Activated CD4-positive, alpha-beta T cell treated with anti-CD3 and anti-CD28 coated beads, Interleukin-2, amount 10 ng/mL, durations not matched to agents 7 days and 5 days (primary cell): ENCODE results near the gene RERE. TPM values are rescaled to one million over a fixed set of nuclear protein-coding genes. Genes with fewer than 3 reads are reported as not detected.

Source experiments
- CTCF ChIA-PET: fragments of 350-600 bp; sonication (Branson Sonifier 250); formaldehyde crosslinking; loops from one replicate; lab custom pipeline; 2021; ENCODE audit warnings: antibody characterized with exemption; lab: Charles Lee
- POLR2A ChIA-PET: fragments of 350-600 bp; sonication (Branson Sonifier 250); formaldehyde crosslinking; loops from one replicate; lab custom pipeline; 2021; ENCODE audit warnings: antibody characterized with exemption; lab: Charles Lee
- DNase-seq: peaks from one replicate; pipeline ENCODE4 v3.0.0-alpha.2; 2020
- H3K27ac Mint-ChIP-seq: one replicate; pipeline ENCODE4 v1.8.0; 2021; ENCODE audit warnings: mild to moderate bottlenecking, moderate library complexity, mixed read lengths
- H3K27me3 Mint-ChIP-seq: one replicate; pipeline ENCODE4 v1.8.0; 2021; ENCODE audit warnings: mixed read lengths
- H3K36me3 Mint-ChIP-seq: one replicate; pipeline ENCODE4 v1.8.0; 2021; ENCODE audit warnings: low read depth, mixed read lengths
- H3K4me1 Mint-ChIP-seq: one replicate; pipeline ENCODE4 v1.8.0; 2021; ENCODE audit warnings: mixed read lengths
- H3K4me3 Mint-ChIP-seq: one replicate; pipeline ENCODE4 v1.8.0; 2021; ENCODE audit warnings: mild to moderate bottlenecking, moderate library complexity, mixed read lengths
- H3K9me3 Mint-ChIP-seq: one replicate; pipeline ENCODE4 v1.8.0; 2021; ENCODE audit warnings: mixed read lengths
- total RNA-seq, 2 experiments: library from RNA; stranded (reverse); gene quantifications; one replicate each; pipeline ENCODE4 v1.2.3, GENCODE V29; 2021

Gene RERE
- total RNA-seq, 2 experiments from 2014 or later, result 68.5 to 68.7 TPM

GRCh38 chr1:8676813-8677212, 140.6 kb downstream of the RERE start:
- ChIA-PET CTCF (interaction anchor here (1.2 kb wide), 1 partner anchor 25 kb away, joined by 3 read pairs; no protein-coding TSS in a partner anchor), POLR2A (no interaction called here)
- H3K27ac Mint-ChIP-seq, result no peak overlapping the region

GRCh38 chr1:8676072-8676471, 141.4 kb downstream of the RERE start:
- ChIA-PET POLR2A (no interaction called here), CTCF (interaction anchor here (1.4 kb wide), 1 partner anchor 9 kb away, joined by 5 read pairs; no protein-coding TSS in a partner anchor)
- peaks cover 18% of the 10 kb centered on the region for H3K4me1 Mint-ChIP-seq
- no peaks in the 10 kb centered on the region for H3K9me3 Mint-ChIP-seq
- no peak for DNase-seq
- no peak overlapping the region for H3K27ac Mint-ChIP-seq
- no peak overlapping the region for H3K4me3 Mint-ChIP-seq
- H3K36me3 Mint-ChIP-seq, result no peaks in the 10 kb centered on the region
- no peaks in the 10 kb centered on the region for H3K27me3 Mint-ChIP-seq

More at GRCh38 chr1:8676813-8677212, 140.6 kb downstream of the RERE start:
- no peaks in the 10 kb centered on the region for H3K27me3 Mint-ChIP-seq
- H3K4me3 Mint-ChIP-seq, result no peak overlapping the region
- no peak for DNase-seq
- no peaks in the 10 kb centered on the region for H3K9me3 Mint-ChIP-seq
- H3K36me3 Mint-ChIP-seq, result no peaks in the 10 kb centered on the region
- H3K4me1 Mint-ChIP-seq, result peaks cover 16% of the 10 kb centered on the region

GRCh38 chr1:8674912-8675311, 142.5 kb downstream of the RERE start:
- Mint-ChIP-seq H3K4me3 (no peak overlapping the region), H3K4me1 (peaks cover 30% of the 10 kb centered on the region)
- POLR2A ChIA-PET, result no interaction called here

GRCh38 chr1:8674481-8674880, 143.0 kb downstream of the RERE start:
- H3K27ac Mint-ChIP-seq, result no peak overlapping the region
- peaks cover 34% of the 10 kb centered on the region for H3K4me1 Mint-ChIP-seq
- no peak for DNase-seq
- ChIA-PET CTCF (interaction anchor here (1.1 to 2.1 kb wide), 2 partner anchors 11 to 23 kb away, joined by 3 to 7 read pairs; no protein-coding TSS in a partner anchor), POLR2A (no interaction called here)
- H3K4me3 Mint-ChIP-seq, result no peak overlapping the region
- H3K9me3 Mint-ChIP-seq, result no peaks in the 10 kb centered on the region
- no peaks in the 10 kb centered on the region for H3K36me3 Mint-ChIP-seq
- no peaks in the 10 kb centered on the region for H3K27me3 Mint-ChIP-seq

More at GRCh38 chr1:8674912-8675311, 142.5 kb downstream of the RERE start:
- DNase-seq, result no peak
- Mint-ChIP-seq H3K27ac (no peak overlapping the region), H3K36me3 (no peaks in the 10 kb centered on the region), H3K27me3 (no peaks in the 10 kb centered on the region), H3K9me3 (no peaks in the 10 kb centered on the region)
- CTCF ChIA-PET, result interaction anchor here (1.1 to 2.1 kb wide), 2 partner anchors 11 to 24 kb away, joined by 3 to 7 read pairs; no protein-coding TSS in a partner anchor

GRCh38 chr1:8671306-8671917, 146.0 kb downstream of the RERE start:
- no peaks in the 10 kb centered on the region for H3K9me3 Mint-ChIP-seq

GRCh38 chr1:8670371-8670818, 147.0 kb downstream of the RERE start:
- Mint-ChIP-seq H3K4me3 (no peak overlapping the region), H3K9me3 (no peaks in the 10 kb centered on the region), H3K27ac (peak overlapping the region; percentile 78), H3K27me3 (no peaks in the 10 kb centered on the region), H3K4me1 (peaks cover 34% of the 10 kb centered on the region), H3K36me3 (no peaks in the 10 kb centered on the region)
- POLR2A ChIA-PET, result interaction anchor here (0.7 kb wide), 1 partner anchor 10 kb away, joined by 3 read pairs; no protein-coding TSS in a partner anchor
- DNase-seq, result no peak
- CTCF ChIA-PET, result interaction anchor here (0.6 to 1.9 kb wide), 13 partner anchors 8 to 109 kb away, joined by 3 to 8 read pairs (median 4); no protein-coding TSS in a partner anchor

More at GRCh38 chr1:8671306-8671917, 146.0 kb downstream of the RERE start:
- Mint-ChIP-seq H3K27me3 (no peaks in the 10 kb centered on the region), H3K4me1 (peaks cover 36% of the 10 kb centered on the region), H3K27ac (no peak overlapping the region), H3K4me3 (no peak overlapping the region), H3K36me3 (no peaks in the 10 kb centered on the region)
- CTCF ChIA-PET, result interaction anchor here (0.6 to 2.1 kb wide), 9 partner anchors 9 to 811 kb away, joined by 3 to 8 read pairs (median 5); no protein-coding TSS in a partner anchor
- DNase-seq, result peak; percentile 48
- POLR2A ChIA-PET, result no interaction called here

GRCh38 chr1:8669606-8670335, 147.7 kb downstream of the RERE start:
- H3K36me3 Mint-ChIP-seq, result no peaks in the 10 kb centered on the region
- H3K4me3 Mint-ChIP-seq, result peak overlapping the region; percentile 43
- H3K9me3 Mint-ChIP-seq, result no peaks in the 10 kb centered on the region
- H3K4me1 Mint-ChIP-seq, result peaks cover 34% of the 10 kb centered on the region
- no peak for DNase-seq
- H3K27me3 Mint-ChIP-seq, result no peaks in the 10 kb centered on the region
- peak overlapping the region; percentile 78 for H3K27ac Mint-ChIP-seq
- ChIA-PET POLR2A (interaction anchor here (0.7 kb wide), 1 partner anchor 11 kb away, joined by 3 read pairs; no protein-coding TSS in a partner anchor), CTCF (interaction anchor here (0.8 to 1.9 kb wide), 11 partner anchors 9 to 108 kb away, joined by 3 to 8 read pairs (median 4); no protein-coding TSS in a partner anchor)

- H3K9me3 Mint-ChIP-seq, result no peaks in the 10 kb centered on the region
- POLR2A ChIA-PET, result no interaction called here
These were observed 149.4 kb downstream of the RERE start for GRCh38 chr1:8667869-8668594.

GRCh38 chr1:8666389-8667167, 150.9 kb downstream of the RERE start:
- no peaks in the 10 kb centered on the region for H3K36me3 Mint-ChIP-seq
- peaks cover 30% of the 10 kb centered on the region for H3K4me1 Mint-ChIP-seq
- no peak for DNase-seq
- CTCF ChIA-PET, result interaction anchor here (1.0 to 1.3 kb wide), 2 partner anchors 9 to 27 kb away, joined by 3 to 5 read pairs; no protein-coding TSS in a partner anchor
- H3K9me3 Mint-ChIP-seq, result no peaks in the 10 kb centered on the region
- H3K27ac Mint-ChIP-seq, result no peak overlapping the region
- no peak overlapping the region for H3K4me3 Mint-ChIP-seq
- POLR2A ChIA-PET, result no interaction called here
- H3K27me3 Mint-ChIP-seq, result no peaks in the 10 kb centered on the region

More at GRCh38 chr1:8667869-8668594, 149.4 kb downstream of the RERE start:
- CTCF ChIA-PET, result no interaction called here
- no peak overlapping the region for H3K4me3 Mint-ChIP-seq
- no peak for DNase-seq
- peaks cover 34% of the 10 kb centered on the region for H3K4me1 Mint-ChIP-seq
- no peaks in the 10 kb centered on the region for H3K36me3 Mint-ChIP-seq
- peak overlapping the region; percentile 71 for H3K27ac Mint-ChIP-seq
- H3K27me3 Mint-ChIP-seq, result no peaks in the 10 kb centered on the region

GRCh38 chr1:8665833-8666232, 151.6 kb downstream of the RERE start:
- no peak for DNase-seq
- Mint-ChIP-seq H3K4me3 (no peak overlapping the region), H3K27ac (no peak overlapping the region), H3K4me1 (peaks cover 23% of the 10 kb centered on the region), H3K27me3 (no peaks in the 10 kb centered on the region), H3K9me3 (no peaks in the 10 kb centered on the region), H3K36me3 (no peaks in the 10 kb centered on the region)
- ChIA-PET POLR2A (no interaction called here), CTCF (interaction anchor here (1.3 kb wide), 1 partner anchor 26 kb away, joined by 3 read pairs; no protein-coding TSS in a partner anchor)

- Mint-ChIP-seq H3K36me3 (no peaks in the 10 kb centered on the region), H3K4me1 (peaks cover 13% of the 10 kb centered on the region), H3K27ac (no peak overlapping the region), H3K4me3 (no peak overlapping the region), H3K27me3 (no peaks in the 10 kb centered on the region), H3K9me3 (no peaks in the 10 kb centered on the region)
- no peak for DNase-seq
- CTCF ChIA-PET, result no interaction called here
- POLR2A ChIA-PET, result no interaction called here
These were observed 152.6 kb downstream of the RERE start for GRCh38 chr1:8664887-8665286.
